ENCODE results near the gene PIK3R5.

Gene PIK3R5

DNA sequence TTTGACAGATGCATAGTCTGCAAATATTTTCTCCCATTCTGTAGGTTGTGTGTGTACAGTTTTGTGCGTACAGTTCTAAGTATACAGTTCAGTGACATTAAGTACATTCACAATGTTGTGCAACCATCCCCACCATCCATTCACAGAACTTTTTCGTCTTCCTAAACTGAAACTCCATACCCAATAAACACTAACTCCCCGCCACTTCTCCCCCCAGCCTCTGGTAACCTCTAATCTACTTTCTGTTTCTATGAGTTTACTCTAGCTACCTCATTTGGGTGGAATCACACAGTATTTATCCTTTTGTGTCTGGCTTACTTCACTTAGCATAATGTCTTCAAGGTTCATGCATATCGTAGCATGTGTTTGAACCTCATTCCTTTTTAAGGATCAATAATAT, 14.3 kb downstream of the PIK3R5 start:
- no peak for DNase-seq (ENCODE audit: low read depth)

DNA sequence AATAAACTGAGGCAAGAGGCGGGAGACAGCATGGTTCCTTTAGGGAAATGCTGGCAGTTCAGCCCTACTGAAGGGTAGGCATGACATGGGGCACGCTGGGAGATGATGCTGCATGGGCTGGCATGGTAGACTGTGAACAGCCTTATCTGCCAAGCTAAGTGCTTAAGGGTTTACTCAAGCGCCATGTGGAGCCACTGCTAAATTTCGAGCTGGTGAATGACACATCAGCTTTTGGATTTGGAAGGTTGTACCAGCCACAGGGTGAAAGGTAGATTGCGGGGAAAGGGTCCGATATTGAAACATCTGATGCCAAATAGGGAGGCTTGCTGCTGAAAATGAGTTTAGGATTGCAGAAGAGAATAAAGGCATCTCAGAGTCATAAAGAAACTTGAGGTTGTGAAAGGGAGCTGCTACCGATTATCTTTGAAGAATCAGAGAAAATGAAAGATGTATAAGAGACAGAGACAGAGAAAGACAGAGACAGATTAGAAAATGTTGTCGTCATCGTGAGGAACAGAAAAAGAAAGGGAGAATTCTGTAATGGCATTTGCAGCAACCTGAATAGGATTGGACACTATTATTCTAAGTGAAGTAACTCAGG, 16.3 kb downstream of the PIK3R5 start:
- no peak for DNase-seq (ENCODE audit: low read depth)

DNA sequence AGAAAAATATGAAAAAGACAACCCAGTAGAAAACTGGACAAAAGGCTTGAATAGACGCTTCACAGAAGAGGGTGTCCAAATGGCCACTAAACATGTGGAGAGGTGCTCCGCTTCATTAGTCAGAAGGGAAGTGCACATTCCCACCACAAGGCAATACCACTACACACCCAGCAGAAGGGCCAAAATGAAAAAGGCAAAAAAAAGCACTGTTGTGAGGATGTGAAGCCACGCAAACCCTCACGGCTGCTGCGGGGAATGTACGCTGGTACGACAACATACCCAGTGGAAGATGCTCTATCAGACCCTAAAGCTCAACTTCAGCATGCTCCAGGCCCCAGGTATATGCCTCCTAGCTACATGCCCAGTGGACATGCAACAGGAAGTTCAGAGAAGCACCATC, 17.0 kb downstream of the PIK3R5 start:
- DNase-seq (ENCODE audit: low read depth) = no peak

DNA sequence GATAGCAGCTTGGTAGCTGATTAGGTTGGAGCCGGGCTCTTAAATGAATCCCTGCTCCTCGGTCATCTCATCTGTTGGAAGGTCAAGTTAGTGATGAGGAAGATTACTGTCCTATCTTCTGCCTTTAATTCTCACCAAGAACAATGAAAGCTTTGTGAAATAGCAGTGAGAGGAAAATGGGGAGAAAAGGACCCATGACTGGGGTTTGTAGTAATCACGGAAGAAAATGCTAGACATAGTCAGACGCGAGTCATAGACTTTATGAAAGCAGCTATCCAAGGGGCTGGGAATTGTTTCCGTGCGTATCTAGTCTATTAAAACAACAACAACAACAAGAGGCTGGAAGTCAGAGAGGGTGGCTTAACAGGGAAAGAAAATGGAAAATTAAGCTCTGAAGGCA, 18.3 kb downstream of the PIK3R5 start:
- DNase-seq (ENCODE audit: low read depth) = no peak

DNA sequence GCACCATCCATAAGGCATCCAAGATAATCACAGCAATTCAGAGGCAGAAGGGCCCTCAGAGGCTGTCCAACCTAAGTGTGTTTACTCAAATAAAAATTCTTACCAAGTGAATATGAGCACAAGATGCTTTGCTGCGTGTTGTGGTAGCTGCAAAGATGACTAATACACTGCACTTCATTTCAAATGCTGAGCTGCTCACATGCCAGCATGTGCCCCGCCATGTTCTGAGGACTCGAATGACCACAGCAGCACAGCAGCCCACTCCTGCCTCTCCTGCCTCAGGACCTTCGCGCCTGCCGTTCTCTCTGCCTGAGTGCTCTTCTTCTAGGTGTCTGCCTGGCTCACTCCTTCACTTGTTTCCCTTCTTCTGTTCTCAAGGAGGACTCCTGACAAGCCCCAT, 19.0 kb downstream of the PIK3R5 start:
- DNase-seq (ENCODE audit: low read depth) = no peak

DNA sequence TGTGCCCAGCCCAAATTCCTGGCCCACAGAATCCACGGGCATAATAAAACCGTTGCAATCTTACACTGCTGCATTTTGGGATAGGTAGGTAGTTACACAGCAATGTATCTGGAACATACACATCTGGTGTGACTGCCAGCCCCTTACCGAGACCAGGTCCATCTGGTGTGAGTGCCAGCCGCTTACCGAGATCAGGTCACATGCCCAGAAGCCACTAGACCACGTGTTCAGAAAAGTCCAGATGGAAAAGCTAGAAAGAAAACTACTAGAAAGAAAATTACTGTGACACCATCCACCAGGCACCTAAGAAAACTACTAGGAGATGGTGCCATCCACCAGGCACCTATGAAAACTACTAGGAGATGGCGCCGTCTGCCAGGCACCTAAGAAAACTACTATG, 19.4 kb downstream of the PIK3R5 start:
- DNase-seq (ENCODE audit: low read depth) = no peak

DNA sequence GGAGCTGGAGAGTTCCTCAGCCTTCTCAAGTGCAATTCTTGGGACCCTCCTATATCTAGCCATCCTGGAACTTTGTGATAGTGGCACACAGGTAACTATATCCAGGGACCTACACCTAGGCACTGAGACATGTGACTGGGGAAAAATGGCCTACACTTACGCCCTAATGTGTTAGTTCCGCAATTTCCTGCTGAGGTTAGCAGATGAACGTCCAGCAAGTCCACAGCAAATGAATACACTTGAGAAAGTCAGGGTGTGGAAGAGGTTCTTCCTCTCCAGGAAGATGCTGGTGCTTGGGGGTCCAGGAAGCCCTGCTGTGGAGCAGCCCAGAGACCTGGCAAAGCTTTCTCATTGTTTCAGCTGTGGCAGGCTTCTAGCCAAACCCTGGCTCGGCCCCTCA, 20.8 kb downstream of the PIK3R5 start:
- DNase-seq (ENCODE audit: low read depth) = no peak

DNA sequence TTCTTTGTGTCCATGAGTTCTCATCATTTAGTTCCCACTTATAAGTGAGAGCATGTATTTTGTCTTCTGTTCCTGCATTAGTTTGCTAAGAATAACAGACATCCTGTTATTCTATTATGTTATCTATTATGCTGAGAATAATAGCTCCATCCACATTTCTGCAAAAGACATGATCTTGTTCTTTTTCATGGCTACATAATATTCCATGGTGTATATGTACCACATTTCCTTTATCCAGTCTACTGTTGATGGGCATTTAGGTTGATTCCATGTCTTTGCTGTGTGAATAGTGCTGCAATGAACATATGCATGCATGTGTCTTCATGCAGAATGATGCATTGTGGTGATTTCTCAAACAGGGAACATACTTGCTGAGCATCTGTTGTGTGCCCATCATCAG, 21.4 kb downstream of the PIK3R5 start:
- no peak for DNase-seq (ENCODE audit: low read depth)

DNA sequence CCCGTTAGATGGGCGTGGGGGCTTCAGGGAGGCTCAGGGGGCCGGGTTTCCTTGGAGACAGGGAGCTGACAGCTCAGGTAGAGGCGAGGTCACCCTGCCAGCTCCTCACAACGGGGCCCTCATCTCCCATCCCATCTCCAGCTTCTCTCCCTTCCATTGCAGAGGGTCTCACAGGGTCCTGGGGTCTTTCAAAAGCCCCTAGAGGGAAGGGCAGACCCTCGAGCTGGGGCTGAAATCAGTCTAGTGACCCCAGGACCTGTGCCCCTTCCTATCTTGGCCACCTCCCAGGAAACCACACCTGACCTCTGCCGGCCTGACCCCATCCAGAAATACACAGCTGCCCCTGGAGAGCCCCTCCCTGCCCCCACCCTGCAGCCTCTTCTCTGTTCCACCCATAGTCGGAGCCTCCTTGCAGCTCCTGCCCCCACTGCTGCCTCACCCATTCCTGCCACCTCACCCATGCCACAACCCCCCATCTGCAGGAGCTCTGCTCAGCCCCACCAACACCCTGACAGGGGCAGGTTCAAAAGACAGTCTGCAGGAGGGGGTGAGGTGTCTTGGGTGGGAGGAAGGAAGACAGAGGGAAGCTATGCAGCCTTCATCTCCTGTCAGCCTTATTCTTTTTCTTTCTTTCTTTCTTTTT, 23.4 kb downstream of the PIK3R5 start:
- no peak for DNase-seq (ENCODE audit: low read depth)

DNA sequence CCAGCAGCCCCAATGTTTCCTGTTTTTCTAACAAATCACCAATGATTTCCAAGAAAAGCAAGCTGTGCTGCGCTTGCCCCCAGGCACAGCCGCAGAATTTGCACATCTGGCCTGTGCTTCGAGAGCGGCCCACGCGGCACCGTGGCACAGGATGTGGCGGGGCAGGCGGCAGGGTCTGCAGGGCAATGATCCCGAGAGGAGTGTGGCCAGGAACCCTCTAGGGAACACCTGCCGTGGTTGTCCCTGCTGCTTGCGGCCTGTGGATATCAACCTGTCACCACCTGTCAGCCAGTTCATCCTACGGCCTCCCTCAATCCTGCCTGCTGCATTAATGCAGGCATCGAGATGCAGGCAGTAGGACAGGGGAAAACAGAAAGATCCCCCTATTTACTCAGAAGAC, 24.0 kb downstream of the PIK3R5 start:
- DNase-seq (ENCODE audit: low read depth) = no peak

DNA sequence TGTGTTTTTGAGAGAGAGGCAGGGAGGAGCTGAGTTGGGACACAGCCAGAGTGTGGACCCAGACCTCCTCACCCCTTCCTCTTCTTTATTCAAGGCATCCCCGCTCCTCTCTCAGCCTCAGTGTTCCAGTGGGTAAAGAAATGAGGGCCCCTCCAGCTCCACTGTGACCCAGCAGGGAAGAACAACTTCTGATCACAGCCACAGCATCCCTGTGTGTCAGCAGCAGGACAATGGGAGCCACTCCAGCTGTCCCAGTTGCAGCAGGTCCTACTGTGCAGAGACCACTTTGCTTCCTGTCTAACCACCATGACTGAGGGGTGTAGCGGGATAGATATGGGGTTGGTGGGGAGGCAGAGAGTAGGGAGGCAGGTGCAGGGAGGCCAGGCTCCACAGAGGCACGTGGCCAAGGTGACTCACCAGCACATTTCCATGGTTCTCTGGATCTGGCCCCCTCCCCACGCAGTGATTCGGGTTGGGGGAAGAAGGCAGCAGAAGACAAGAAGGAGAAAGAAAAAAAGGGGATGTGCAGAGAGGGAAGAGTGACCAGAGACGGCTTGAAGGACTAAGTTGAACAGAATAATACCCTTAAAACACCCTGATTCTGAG, 24.5 kb downstream of the PIK3R5 start:
- no peak for DNase-seq (ENCODE audit: low read depth)

DNA sequence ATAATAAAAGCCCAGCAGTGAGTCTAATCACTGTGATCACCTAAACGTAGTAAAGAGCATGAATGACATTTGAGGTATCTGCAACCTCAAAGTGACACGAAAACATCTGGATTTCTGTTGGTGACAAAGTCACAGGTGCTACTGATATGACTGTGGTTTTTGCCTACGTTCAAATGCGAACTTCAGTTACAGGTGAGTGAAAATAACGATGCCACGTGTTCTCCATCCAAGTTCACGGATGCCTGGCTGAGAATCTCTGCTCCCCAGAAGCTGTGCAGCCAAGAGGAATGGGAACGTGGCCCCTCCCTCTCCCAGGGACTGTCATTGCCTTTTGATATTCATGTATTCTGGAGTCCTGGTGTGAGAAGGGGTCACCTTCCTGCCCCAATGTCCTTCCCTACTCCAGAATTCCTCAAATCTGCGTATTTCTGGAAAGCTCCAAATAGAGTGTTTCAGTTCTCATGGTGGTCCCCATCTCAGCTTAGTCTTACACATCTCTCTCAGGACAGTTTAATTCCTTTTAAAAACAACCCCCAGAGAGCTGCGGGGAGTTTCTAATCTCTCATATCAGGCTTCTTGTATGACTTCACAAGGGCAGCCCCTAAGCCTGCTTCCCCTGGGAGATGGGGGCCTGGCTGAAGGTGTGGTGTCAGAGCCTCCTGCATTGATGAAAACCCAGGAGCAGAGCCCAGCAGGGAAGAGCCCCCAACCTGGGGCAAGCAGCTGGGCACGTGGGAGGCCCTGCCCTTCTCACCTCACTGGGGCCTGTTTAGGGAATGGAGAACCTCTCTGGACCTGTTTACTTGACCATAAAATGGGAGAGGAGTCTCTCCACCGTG, 25.8 kb downstream of the PIK3R5 start:
- no peak for DNase-seq (ENCODE audit: low read depth)

DNA sequence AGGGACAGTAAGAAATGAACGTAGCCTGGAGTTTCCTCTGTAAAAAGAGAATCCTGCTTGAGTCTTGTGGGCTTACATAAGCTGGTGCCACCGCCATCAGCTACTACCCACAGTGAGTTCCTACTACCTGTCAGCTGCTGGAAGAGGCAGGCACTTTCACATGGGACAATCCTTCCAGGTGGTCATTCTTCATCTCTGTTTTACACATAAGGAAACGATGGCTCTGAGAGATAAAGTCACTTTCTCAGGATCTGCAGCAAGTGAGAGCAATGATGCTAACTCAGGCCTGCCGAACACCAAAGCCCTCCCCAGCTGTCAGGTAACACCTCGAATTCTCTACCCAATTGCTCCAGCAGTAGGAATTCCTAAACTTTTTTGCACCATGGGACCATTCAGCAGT, 26.6 kb downstream of the PIK3R5 start:
- DNase-seq (ENCODE audit: low read depth) = no peak

DNA sequence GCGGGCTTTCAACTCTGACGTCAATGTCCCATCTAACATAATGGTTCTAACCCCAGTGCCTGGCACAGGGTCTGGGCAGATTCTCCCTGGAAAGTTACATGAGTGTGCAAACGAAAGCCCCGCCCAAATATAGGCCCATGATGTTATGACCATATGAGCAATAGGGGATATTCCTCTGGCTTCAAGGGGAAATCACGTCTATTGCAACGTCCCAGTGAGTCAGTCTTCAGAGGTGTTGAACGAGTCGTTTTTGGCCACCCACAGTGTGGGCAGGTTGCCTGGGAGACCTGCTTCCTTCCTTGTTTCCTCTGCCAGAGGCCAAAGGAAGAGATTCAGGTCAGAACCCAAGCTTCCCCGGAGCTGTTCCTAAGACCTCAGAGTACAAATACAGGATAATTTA, 30.3 kb downstream of the PIK3R5 start:
- DNase-seq (ENCODE audit: low read depth) = no peak

DNA sequence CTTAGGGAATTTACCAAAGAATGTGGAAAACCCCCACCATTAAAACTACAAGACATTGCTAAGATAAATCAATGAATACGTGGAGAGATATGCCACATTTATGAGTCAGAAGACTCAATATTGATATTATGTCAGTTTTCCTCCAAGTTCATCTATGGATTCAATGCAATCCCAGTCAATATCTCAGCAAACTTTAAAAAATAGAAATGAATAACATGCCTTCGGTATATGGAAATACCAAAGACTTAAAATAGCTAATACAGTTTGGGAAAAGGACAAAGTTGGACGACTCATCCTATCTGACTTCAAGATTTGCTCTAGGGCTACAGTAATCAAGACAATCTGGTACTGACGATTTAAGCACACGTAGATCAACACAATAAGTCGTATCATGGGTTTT, 31.2 kb downstream of the PIK3R5 start:
- no peak for DNase-seq (ENCODE audit: low read depth)

DNA sequence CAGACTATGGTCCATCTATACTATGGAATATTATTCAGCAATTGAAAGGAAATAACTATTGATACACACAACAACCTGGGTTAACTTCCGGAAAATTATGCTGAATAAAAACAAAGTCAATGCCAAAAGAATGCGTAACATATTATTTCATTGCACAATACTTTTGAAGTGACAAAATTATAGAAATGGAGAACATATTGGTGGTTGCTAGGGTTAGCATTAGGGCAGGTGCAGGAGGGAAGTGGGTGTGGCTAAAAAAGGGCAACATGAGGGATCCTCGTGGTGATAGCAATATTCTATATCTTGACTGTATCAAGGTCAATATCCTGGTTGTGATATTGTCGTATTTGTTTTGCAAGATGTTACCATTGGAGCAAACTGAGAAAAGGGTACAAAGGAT, 34.9 kb downstream of the PIK3R5 start:
- DNase-seq (ENCODE audit: low read depth) = no peak

DNA sequence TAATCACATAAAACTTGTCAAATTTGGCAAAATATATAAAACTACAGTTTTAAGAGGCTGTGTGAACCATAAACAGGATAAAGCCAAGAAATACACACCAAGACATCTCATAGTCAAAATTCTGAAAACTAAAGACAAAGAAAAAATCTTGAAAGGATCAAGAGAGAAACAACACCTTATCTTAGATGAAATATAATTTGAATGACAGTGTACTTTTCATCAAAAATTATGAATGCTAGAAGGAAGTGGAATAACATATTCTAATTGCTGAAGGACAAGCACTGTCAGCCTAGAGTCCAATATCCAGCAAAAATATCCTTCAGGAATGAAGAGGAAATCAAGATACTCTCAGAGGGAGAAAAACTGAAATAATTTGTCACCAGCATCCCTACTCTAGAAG, 37.2 kb downstream of the PIK3R5 start:
- no peak for DNase-seq (ENCODE audit: low read depth)

DNA sequence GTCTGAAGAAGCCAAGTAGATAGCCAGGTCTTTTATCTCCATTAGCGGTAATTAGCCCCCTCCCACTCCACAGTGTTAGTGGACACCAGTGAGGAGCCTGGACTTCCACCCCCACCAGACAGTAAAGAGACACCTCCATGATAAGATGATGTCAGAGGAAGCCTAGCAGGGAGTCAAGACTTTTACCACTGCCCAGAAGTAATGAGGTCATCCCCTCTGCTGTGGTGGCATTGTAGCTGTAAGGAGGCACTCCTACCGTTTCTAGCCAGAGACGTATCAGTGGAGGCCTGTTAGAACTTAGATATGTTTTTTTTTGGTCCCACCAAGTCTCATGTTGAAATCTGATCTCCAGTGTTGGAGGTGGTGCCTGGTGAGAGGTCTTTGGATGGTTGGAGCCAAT, 38.1 kb downstream of the PIK3R5 start:
- no peak for DNase-seq (ENCODE audit: low read depth)

DNA sequence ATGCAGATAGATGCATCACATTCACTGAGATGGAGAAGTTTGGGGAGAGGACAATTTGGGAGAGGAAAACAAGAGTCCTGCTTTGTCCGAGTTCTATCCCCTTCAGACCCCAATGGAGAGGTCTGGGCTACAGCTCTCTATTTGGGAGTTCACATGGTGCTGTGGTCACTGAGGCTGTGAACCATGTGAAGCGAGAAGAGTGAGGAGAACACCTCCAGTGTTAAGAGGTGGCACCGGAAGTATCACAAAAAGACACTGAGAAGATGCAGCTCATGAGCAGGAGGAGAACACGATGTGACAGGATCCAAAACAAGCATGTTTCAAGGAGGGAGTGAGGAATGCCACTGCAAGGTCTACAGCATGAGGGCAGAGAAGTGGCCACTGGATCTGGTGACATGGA, 39.7 kb downstream of the PIK3R5 start:
- DNase-seq (ENCODE audit: low read depth) = no peak

DNA sequence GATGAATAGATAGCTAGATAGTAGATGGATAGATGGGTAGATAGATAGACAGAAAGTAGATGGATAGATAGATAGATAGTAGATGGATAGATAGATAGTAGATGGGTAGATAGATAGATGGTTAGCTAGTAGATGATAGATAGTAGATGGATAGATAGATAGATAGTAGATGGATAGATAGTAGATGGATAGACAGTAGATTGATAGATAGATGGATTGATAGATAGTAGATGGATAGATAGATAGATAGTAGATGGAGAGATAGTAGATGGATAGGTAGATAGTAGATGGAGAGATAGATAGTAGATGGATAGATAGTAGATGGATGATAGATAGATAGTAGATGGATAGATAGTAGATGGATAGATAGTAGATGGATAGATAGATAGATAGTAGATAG, 40.4 kb downstream of the PIK3R5 start:
- no peak for DNase-seq (ENCODE audit: low read depth)

DNA sequence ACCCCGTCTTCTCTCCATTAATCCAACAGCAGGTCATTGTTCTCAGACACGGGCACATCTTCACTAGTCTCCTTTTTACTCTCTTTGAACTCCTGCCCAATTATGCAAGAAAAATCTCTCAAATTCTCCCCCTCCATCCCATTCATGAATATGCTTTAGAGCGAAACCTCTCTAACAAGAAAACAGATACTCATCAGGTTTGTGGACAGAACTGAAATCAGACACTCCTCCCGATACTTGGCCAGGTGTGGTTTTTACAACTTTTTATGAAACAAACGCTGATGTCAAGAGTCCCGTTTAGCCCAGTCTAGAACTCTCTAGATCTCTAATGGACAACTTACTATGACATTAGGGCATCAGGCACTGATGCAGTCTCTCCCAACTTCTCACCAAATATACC, 40.9 kb downstream of the PIK3R5 start:
- DNase-seq (ENCODE audit: low read depth) = no peak

DNA sequence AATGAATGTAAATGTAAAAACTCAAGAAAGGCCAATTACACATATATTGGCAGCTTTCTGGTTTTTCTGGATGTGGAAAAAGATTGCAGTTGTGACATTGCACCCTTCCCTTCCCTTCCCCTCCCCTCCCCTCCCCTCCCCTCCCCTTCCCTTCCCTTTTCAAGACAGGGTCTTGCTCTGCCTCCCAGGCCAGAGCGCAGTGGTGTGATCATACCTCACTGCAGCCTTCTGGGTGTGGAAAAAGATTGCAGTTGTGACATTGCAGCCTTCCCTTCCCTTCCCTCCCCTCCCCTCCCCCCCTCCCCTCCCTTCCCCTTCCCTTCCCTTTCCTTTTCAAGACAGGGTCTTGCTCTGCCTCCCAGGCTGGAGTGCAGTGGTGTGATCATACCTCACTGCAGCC, 41.7 kb downstream of the PIK3R5 start:
- no peak for DNase-seq (ENCODE audit: low read depth)

DNA sequence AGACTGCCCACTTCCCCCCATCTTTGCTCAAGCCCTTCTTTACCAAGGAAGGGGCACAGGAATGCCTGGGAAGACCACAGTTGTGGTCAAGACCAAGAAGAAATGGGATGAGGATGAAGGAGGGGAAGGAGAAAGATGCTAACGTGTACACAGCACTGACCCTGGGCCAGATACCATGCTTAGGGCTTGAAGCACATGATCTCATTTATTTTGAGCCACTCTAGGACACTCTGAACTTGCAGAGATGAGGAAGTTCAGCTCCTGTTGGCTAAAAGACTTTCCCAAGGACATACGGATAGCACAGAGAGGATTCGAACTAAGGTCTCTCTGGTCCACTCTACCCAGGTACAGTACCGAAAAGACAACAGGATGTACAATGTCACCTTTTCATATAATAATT, 42.6 kb downstream of the PIK3R5 start:
- DNase-seq (ENCODE audit: low read depth) = no peak
